ENCODE data around the gene HLA-DOA. TPM values are rescaled to one million over a fixed set of nuclear protein-coding genes. Genes with fewer than 3 reads are reported as not detected.
A peak's percentile ranks its signal among the peaks of the same experiment; 100 is the strongest.

HLA-DOA gene
- total RNA-seq, 1 donor from 2014 or later: 6.1 TPM

DNA sequence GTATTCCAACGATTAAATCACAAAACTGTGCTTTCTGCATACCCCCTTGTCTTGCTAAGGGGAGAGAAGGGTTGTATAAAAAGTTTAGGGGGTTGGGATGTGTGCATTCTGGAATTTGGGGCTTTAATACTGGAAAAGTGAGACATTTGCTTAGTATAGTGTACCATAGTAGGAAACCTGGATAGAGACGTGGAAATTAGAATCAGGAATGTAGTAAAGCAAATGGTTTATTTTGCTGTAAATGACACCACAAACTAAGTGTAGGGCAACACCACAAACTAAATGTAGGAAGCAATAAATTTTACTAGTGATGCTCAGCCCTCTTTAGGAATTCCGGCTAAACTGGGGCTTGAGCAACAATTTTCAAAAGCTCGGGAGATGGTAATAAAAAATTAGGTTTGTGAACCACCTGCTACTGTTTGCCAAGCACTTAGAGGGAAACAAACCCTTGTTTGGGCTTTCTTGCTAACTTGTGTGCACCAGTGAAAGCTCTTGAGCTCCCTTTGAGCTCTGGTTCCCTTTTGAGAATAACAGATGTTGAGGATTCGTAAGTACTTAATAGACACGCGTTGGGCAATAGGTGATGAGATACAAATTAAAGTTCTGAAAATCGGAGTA, 27.2 kb downstream of the HLA-DOA start:
- Mint-ChIP-seq H3K4me1 (peaks cover 2% of the 10 kb centered on the region), H3K9me3 (no peaks in the 10 kb centered on the region), H3K27me3 (ENCODE audit: low read depth) (peaks cover 9% of the 10 kb centered on the region), H3K36me3 (peaks cover 34% of the 10 kb centered on the region), H3K4me3 (no peak overlapping the region), H3K27ac (peak overlapping the region; percentile 36)
- no peak for DNase-seq (ENCODE audit: low spot score in 2 of 2, unreplicated experiment in 2 of 2)
- TF ChIP-seq, protein P1, sequence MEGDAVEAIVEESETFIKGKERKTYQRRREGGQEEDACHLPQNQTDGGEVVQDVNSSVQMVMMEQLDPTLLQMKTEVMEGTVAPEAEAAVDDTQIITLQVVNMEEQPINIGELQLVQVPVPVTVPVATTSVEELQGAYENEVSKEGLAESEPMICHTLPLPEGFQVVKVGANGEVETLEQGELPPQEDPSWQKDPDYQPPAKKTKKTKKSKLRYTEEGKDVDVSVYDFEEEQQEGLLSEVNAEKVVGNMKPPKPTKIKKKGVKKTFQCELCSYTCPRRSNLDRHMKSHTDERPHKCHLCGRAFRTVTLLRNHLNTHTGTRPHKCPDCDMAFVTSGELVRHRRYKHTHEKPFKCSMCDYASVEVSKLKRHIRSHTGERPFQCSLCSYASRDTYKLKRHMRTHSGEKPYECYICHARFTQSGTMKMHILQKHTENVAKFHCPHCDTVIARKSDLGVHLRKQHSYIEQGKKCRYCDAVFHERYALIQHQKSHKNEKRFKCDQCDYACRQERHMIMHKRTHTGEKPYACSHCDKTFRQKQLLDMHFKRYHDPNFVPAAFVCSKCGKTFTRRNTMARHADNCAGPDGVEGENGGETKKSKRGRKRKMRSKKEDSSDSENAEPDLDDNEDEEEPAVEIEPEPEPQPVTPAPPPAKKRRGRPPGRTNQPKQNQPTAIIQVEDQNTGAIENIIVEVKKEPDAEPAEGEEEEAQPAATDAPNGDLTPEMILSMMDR (IDR thresholded peaks at IDR 0.05; ENCODE audit: unreplicated experiment): no peak

DNA sequence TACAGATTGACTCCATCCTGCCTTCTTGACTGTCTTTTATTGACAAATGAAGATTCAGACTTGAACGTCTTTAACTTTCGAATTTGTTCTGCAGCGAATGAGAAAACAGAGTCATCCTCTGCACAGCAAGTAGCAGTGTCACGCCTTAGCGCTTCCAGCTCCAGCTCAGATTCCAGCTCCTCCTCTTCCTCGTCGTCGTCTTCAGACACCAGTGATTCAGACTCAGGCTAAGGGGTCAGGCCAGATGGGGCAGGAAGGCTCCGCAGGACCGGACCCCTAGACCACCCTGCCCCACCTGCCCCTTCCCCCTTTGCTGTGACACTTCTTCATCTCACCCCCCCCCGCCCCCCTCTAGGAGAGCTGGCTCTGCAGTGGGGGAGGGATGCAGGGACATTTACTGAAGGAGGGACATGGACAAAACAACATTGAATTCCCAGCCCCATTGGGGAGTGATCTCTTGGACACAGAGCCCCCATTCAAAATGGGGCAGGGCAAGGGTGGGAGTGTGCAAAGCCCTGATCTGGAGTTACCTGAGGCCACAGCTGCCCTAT, 28.8 kb downstream of the HLA-DOA start:
- Mint-ChIP-seq H3K4me1 (peaks cover 12% of the 10 kb centered on the region), H3K36me3 (peaks cover 49% of the 10 kb centered on the region), H3K27ac (peak overlapping the region; percentile 21), H3K27me3 (ENCODE audit: low read depth) (no peaks in the 10 kb centered on the region), H3K9me3 (no peaks in the 10 kb centered on the region), H3K4me3 (no peak overlapping the region)
- TF ChIP-seq, protein P1 (IDR thresholded peaks at IDR 0.05; ENCODE audit: unreplicated experiment): no peak
- no peak for DNase-seq (ENCODE audit: low spot score in 2 of 2, unreplicated experiment in 2 of 2)

DNA sequence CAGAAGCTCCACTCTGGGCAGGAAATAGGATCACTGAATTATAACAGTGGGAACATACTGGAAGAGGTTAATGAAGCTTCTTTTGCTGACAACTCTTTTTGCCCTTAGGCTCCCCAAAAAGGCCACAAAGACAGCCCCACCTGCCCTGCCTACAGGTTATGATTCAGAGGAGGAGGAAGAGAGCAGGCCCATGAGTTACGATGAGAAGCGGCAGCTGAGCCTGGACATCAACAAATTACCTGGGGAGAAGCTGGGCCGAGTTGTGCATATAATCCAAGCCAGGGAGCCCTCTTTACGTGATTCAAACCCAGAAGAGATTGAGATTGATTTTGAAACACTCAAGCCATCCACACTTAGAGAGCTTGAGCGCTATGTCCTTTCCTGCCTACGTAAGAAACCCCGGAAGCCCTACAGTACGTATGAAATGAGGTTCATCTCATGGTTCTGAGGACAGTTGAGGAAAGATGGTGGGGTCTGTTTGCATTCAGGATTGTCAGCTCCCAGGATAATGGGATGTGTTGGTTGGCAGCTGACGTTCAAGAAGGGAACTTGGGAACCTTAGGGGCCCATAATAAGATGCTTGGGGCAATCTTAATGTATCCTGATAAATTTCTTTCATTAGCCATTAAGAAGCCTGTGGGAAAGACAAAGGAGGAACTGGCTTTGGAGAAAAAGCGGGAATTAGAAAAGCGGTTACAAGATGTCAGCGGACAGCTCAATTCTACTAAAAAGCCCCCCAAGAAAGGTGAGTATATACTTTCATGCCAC, 29.5 kb downstream of the HLA-DOA start:
- Mint-ChIP-seq H3K4me3 (no peak overlapping the region), H3K36me3 (peaks cover 53% of the 10 kb centered on the region), H3K4me1 (peaks cover 19% of the 10 kb centered on the region), H3K9me3 (no peaks in the 10 kb centered on the region), H3K27ac (peak overlapping the region; percentile 34), H3K27me3 (ENCODE audit: low read depth) (no peaks in the 10 kb centered on the region)
- DNase-seq (ENCODE audit: low spot score in 2 of 2, unreplicated experiment in 2 of 2): no peak
- TF ChIP-seq, protein P1 (IDR thresholded peaks at IDR 0.05; ENCODE audit: unreplicated experiment): no peak

DNA sequence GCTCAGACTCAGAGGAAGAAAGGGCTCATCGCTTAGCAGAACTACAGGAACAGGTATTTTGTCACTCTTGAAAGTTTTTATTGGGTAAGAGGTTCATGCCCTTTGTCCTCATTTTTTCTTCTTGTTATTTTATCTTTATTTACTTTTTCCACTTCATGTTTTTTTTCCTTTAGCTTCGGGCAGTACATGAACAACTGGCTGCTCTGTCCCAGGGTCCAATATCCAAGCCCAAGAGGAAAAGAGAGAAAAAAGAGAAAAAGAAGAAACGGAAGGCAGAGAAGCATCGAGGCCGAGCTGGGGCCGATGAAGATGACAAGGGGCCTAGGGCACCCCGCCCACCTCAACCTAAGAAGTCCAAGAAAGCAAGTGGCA, 31.5 kb downstream of the HLA-DOA start:
- Mint-ChIP-seq H3K36me3 (peaks cover 61% of the 10 kb centered on the region), H3K4me1 (peaks cover 32% of the 10 kb centered on the region), H3K27me3 (ENCODE audit: low read depth) (no peaks in the 10 kb centered on the region), H3K4me3 (no peak overlapping the region), H3K27ac (no peak overlapping the region), H3K9me3 (no peaks in the 10 kb centered on the region)
- no peak for DNase-seq (ENCODE audit: low spot score in 2 of 2, unreplicated experiment in 2 of 2)
- TF ChIP-seq, protein P1 (IDR thresholded peaks at IDR 0.05; ENCODE audit: unreplicated experiment): no peak

DNA sequence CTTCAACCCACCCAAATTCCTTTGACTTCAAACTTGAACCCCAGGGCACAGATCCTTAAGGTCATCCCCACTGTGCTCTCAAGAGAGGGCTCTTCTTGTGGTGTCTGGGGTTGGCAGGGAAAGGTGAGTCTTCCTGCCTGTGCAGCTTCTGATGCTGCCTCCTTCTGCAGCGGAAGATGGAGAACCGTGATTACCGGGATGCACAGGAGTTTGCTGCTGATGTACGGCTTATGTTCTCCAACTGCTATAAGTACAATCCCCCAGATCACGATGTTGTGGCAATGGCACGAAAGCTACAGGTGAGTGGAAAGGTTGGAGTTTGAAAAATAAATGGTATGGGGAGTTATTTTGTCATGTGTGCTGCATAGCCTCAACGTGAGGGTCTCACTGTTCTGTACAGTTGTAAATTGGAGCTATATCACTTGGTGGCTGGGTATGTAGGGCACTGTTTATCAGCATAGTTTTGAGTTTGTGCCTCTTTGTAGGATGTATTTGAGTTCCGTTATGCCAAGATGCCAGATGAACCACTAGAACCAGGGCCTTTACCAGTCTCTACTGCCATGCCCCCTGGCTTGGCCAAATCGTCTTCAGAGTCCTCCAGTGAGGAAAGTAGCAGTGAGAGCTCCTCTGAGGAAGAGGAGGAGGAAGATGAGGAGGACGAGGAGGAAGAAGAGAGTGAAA, 32.0 kb downstream of the HLA-DOA start:
- no peak overlapping the region for H3K27ac Mint-ChIP-seq
- TF ChIP-seq, protein P1 (IDR thresholded peaks at IDR 0.05; ENCODE audit: unreplicated experiment): no peak
- no peaks in the 10 kb centered on the region for H3K27me3 Mint-ChIP-seq (ENCODE audit: low read depth)
- no peak overlapping the region for H3K4me3 Mint-ChIP-seq
- H3K36me3 Mint-ChIP-seq: peaks cover 66% of the 10 kb centered on the region
- DNase-seq (ENCODE audit: low spot score in 2 of 2, unreplicated experiment in 2 of 2): no peak
- H3K9me3 Mint-ChIP-seq: no peaks in the 10 kb centered on the region
- H3K4me1 Mint-ChIP-seq: peaks cover 32% of the 10 kb centered on the region

All from mesothelial cell of epicardium (in vitro differentiated cells).